ENCODE data around the gene RTEL1.
"Not testable (repeated sequence)": the region's sequence is repeated elsewhere in the genome, so short reads cannot be mapped to it uniquely, and the experiment has no call there.

Gene RTEL1

GRCh38 chr20:63628246-63628975, 29.7 kb upstream of the RTEL1 start:
- DNase-seq: peak; percentile 71 to 72

GRCh38 chr20:63630956-63631355, 27.2 kb upstream of the RTEL1 start:
- DNase-seq: not testable (repeated sequence)

- DNase-seq: not testable (repeated sequence)
These were observed 26.7 kb upstream of the RTEL1 start for GRCh38 chr20:63631426-63631825.

GRCh38 chr20:63633732-63634131, 24.4 kb upstream of the RTEL1 start:
- DNase-seq: no peak

- DNase-seq: peak; percentile 55 to 61
These were observed 22.5 kb upstream of the RTEL1 start for GRCh38 chr20:63635431-63636141.

GRCh38 chr20:63636752-63637628, 21.1 kb upstream of the RTEL1 start:
- DNase-seq: no peak

- DNase-seq: peak in 1 of 2 donors; percentile 31
These were observed 18.8 kb upstream of the RTEL1 start for GRCh38 chr20:63639093-63639975.

GRCh38 chr20:63640086-63640485, 18.0 kb upstream of the RTEL1 start:
- DNase-seq: peak; percentile 39 to 73

GRCh38 chr20:63640686-63641085, 17.4 kb upstream of the RTEL1 start:
- not testable (repeated sequence) for DNase-seq

GRCh38 chr20:63641146-63641791, 16.8 kb upstream of the RTEL1 start:
- peak; percentile 37 to 49 for DNase-seq

GRCh38 chr20:63641792-63642523, 16.2 kb upstream of the RTEL1 start:
- DNase-seq: peak; percentile 71 to 88

- DNase-seq: no peak
These were observed 15.4 kb upstream of the RTEL1 start for GRCh38 chr20:63642527-63643247.

- DNase-seq: no peak
These were observed 14.6 kb upstream of the RTEL1 start for GRCh38 chr20:63643499-63643898.

- no peak for DNase-seq
These were observed 14.2 kb upstream of the RTEL1 start for GRCh38 chr20:63643946-63644345.

GRCh38 chr20:63645218-63645617, 12.9 kb upstream of the RTEL1 start:
- DNase-seq: no peak

- no peak for DNase-seq
These were observed 9.9 kb upstream of the RTEL1 start for GRCh38 chr20:63648190-63648589.

- no peak for DNase-seq
These were observed 9.1 kb upstream of the RTEL1 start for GRCh38 chr20:63648895-63649589.

GRCh38 chr20:63650486-63650885, 7.6 kb upstream of the RTEL1 start:
- DNase-seq: not testable (repeated sequence)

GRCh38 chr20:63651942-63652191, 6.2 kb upstream of the RTEL1 start:
- no peak for DNase-seq
